ENCODE measurements around the gene CDC14A.

The CDC14A gene

GRCh38 chr1:100316622-100317021, 35.7 kb upstream of the CDC14A start:
- Histone ChIP-seq H3K9me3 (ENCODE audit: low read length) (peaks cover 9% of the 10 kb centered on the region; the same call in 1 of the 2 replicates), H3K27me3 (ENCODE audit: insufficient read depth, low read length) (no peaks in the 10 kb centered on the region), H3K79me2 (ENCODE audit: insufficient read depth, low read length) (no peaks in the 10 kb centered on the region), H4K20me1 (ENCODE audit: insufficient read depth, low read length) (no peaks in the 10 kb centered on the region), H2AFZ (ENCODE audit: low read length) (no peak overlapping the region), H3K9me2 (ENCODE audit: low read depth, low read length) (no peaks in the 10 kb centered on the region), H3K4me2 (ENCODE audit: low read length) (no peak overlapping the region), H3K36me3 (ENCODE audit: insufficient read depth, low read length) (no peaks in the 10 kb centered on the region), H3K4me3 (ENCODE audit: low read depth, low read length, poor library complexity, severe bottlenecking) (no peak overlapping the region), H3K9ac (ENCODE audit: low read length) (no peak overlapping the region), H3F3A (ENCODE audit: insufficient read depth, low read length) (no peaks in the 10 kb centered on the region), H3K27ac (ENCODE audit: low read depth, low read length, poor library complexity, severe bottlenecking) (no peak overlapping the region), H3K4me1 (ENCODE audit: insufficient read depth, low read length, severe bottlenecking) (no peaks in the 10 kb centered on the region)
- TF ChIP-seq CTCF (IDR thresholded peaks at IDR 0.05; ENCODE audit: low read length) (no peak), EZH2 (IDR thresholded peaks at IDR 0.05; ENCODE audit: borderline replicate concordance, low read length) (no peak)

DNA sequence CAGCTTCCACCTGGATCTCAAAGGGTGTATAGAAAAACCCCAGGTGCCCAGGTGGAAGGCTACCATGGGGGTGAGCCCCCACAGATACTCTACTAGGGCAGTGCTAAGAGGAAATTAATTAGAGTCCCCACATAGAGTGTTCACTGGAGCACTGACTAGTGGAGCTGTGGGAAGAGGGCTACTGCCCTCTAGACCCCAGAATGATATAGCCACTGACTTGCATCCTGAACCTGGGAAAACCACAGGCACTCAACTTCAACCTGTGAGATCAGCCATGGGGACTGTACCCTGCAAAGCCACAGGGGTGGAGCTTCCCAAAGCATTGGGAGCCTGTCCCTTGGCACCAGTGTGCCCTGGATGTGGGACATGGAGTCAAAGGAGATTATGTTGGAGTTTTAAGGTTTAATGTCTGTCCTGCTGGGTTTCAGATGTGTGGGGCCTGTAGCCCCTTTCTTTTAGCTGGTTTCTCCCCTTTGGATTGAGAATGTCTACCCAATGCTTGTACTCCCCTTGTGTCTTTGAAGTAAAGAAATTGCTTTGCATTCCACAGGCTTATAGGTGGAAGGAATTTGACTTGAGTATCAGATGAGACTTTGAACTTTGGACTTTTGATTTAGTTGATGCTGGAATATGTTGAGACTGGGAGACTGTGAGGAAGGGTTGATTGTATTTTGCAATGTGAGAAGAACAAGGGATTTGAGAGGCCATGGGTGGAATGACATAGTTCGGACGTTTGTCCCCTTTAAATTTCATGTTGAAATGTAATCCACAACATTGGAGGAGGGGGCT, 31.8 kb upstream of the CDC14A start:
- Histone ChIP-seq H4K20me1 (ENCODE audit: insufficient read depth, low read length) (no peaks in the 10 kb centered on the region), H3K4me3 (ENCODE audit: low read depth, low read length, poor library complexity, severe bottlenecking) (no peak overlapping the region)

DNA sequence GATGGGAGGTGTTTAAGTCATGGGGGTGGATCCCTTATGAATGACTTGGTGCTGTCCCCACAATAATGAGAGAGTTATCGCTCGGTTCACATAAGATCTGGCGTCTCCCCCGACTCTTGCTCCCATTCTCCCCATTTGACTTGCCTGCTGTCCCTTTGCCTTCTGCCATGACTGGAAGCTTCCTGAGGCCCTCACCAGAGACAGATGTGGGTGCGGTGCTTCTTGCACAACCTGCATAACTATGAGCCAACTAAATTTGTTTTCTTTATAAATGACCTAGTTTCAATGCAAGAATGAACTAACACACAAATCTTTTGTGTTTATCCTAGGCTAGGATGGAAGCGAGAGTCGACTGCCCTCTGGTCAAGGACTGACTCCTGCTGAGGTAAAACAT, 31.2 kb upstream of the CDC14A start:
- H3K4me1 ChIP-seq (ENCODE audit: insufficient read depth, low read length, severe bottlenecking): no peaks in the 10 kb centered on the region
- H3K27me3 ChIP-seq (ENCODE audit: insufficient read depth, low read length): no peaks in the 10 kb centered on the region
- no peak overlapping the region for H3K4me2 ChIP-seq (ENCODE audit: low read length)
- no peak overlapping the region for H3K27ac ChIP-seq (ENCODE audit: low read depth, low read length, poor library complexity, severe bottlenecking)
- no peaks in the 10 kb centered on the region for H3K36me3 ChIP-seq (ENCODE audit: insufficient read depth, low read length)
- H3F3A ChIP-seq (ENCODE audit: insufficient read depth, low read length): no peaks in the 10 kb centered on the region; the same call in 1 of the 2 replicates
- H4K20me1 ChIP-seq (ENCODE audit: insufficient read depth, low read length): no peaks in the 10 kb centered on the region
- H3K4me3 ChIP-seq (ENCODE audit: low read depth, low read length, poor library complexity, severe bottlenecking): no peak overlapping the region
- no peak overlapping the region for H2AFZ ChIP-seq (ENCODE audit: low read length)
- H3K79me2 ChIP-seq (ENCODE audit: insufficient read depth, low read length): no peaks in the 10 kb centered on the region
- TF ChIP-seq CTCF (IDR thresholded peaks at IDR 0.05; ENCODE audit: low read length) (no peak), EZH2 (IDR thresholded peaks at IDR 0.05; ENCODE audit: borderline replicate concordance, low read length) (no peak)
- no peak overlapping the region for H3K9ac ChIP-seq (ENCODE audit: low read length)
- no peaks in the 10 kb centered on the region for H3K9me2 ChIP-seq (ENCODE audit: low read depth, low read length)
- H3K9me3 ChIP-seq (ENCODE audit: low read length): 0 out of 2 replicates have a peak, but pooled peaks cover 4% of the 10 kb centered on the region

More for the DNA sequence above, 31.8 kb upstream of the CDC14A start:
- H3K4me1 ChIP-seq (ENCODE audit: insufficient read depth, low read length, severe bottlenecking): no peaks in the 10 kb centered on the region
- H3K79me2 ChIP-seq (ENCODE audit: insufficient read depth, low read length): no peaks in the 10 kb centered on the region
- no peak for TF ChIP-seq EZH2 (IDR thresholded peaks at IDR 0.05; ENCODE audit: borderline replicate concordance, low read length)
- no peak for TF ChIP-seq CTCF (IDR thresholded peaks at IDR 0.05; ENCODE audit: low read length)
- no peak overlapping the region for H3K9ac ChIP-seq (ENCODE audit: low read length)
- no peaks in the 10 kb centered on the region for H3K36me3 ChIP-seq (ENCODE audit: insufficient read depth, low read length)
- no peaks in the 10 kb centered on the region for H3K27me3 ChIP-seq (ENCODE audit: insufficient read depth, low read length)
- H3K9me3 ChIP-seq (ENCODE audit: low read length): peaks cover 7% of the 10 kb centered on the region; the same call in 1 of the 2 replicates
- no peaks in the 10 kb centered on the region for H3K9me2 ChIP-seq (ENCODE audit: low read depth, low read length)
- H2AFZ ChIP-seq (ENCODE audit: low read length): no peak overlapping the region
- no peak overlapping the region for H3K27ac ChIP-seq (ENCODE audit: low read depth, low read length, poor library complexity, severe bottlenecking)
- H3K4me2 ChIP-seq (ENCODE audit: low read length): no peak overlapping the region
- H3F3A ChIP-seq (ENCODE audit: insufficient read depth, low read length): no peaks in the 10 kb centered on the region; the same call in 1 of the 2 replicates
